HG02852 (cell line): ENCODE data around the gene ZNF512B.
"Not testable (repeated sequence)": the region's sequence is repeated elsewhere in the genome, so short reads cannot be mapped to it uniquely, and the experiment has no call there.

ENCODE experiments used
- ATAC-seq: cut with Tn5 transposase; IDR thresholded peaks from one replicate; pipeline ENCODE4 v1.9.1; 2021; ENCODE audit warnings: mild to moderate bottlenecking, moderate library complexity; ENCODE audit not compliant: unreplicated experiment

Gene ZNF512B

GRCh38 chr20:63978319-63979228 is 8.8 kb upstream of the ZNF512B start:
- ATAC-seq: peak; percentile 39

GRCh38 chr20:63977739-63978276 is 8.1 kb upstream of the ZNF512B start:
- ATAC-seq: no peak

- no peak for ATAC-seq
Measured at GRCh38 chr20:63976980-63977738, 7.4 kb upstream of the ZNF512B start.

GRCh38 chr20:63976511-63976910 is 6.8 kb upstream of the ZNF512B start:
- ATAC-seq: not testable (repeated sequence)

GRCh38 chr20:63974402-63975200 is 4.9 kb upstream of the ZNF512B start:
- ATAC-seq: no peak

- ATAC-seq: no peak
Measured at GRCh38 chr20:63973636-63974401, 4.1 kb upstream of the ZNF512B start.

- no peak for ATAC-seq
Measured at GRCh38 chr20:63973160-63973479, 3.4 kb upstream of the ZNF512B start.

- no peak for ATAC-seq
Measured at GRCh38 chr20:63972312-63973159, 2.8 kb upstream of the ZNF512B start.

- ATAC-seq: not testable (repeated sequence)
Measured at GRCh38 chr20:63971960-63972311, 2.2 kb upstream of the ZNF512B start.

- no peak for ATAC-seq
Measured at GRCh38 chr20:63970714-63971431, 1.1 kb upstream of the ZNF512B start.

- no peak for ATAC-seq
Measured at GRCh38 chr20:63968928-63969760, 586 bp downstream of the ZNF512B start.

GRCh38 chr20:63968136-63968927 is 1.4 kb downstream of the ZNF512B start:
- no peak for ATAC-seq

- ATAC-seq: no peak
Measured at GRCh38 chr20:63967330-63968135, 2.2 kb downstream of the ZNF512B start.

GRCh38 chr20:63966944-63967322 is 2.8 kb downstream of the ZNF512B start:
- ATAC-seq: no peak

- no peak for ATAC-seq
Measured at GRCh38 chr20:63966172-63966943, 3.4 kb downstream of the ZNF512B start.

- no peak for ATAC-seq
Measured at GRCh38 chr20:63964412-63964811, 5.3 kb downstream of the ZNF512B start.
